GM19372 (cell line): ENCODE measurements around the gene PSMB3.
A peak's percentile ranks its signal among the peaks of the same experiment; 100 is the strongest.

ENCODE experiments used
- ATAC-seq: cut with Tn5 transposase; IDR thresholded peaks from one replicate; pipeline ENCODE4 v1.9.1; 2021; ENCODE audit warnings: mild to moderate bottlenecking, low read depth, moderate library complexity; ENCODE audit not compliant: unreplicated experiment

PSMB3 gene

GRCh38 chr17:38752308-38753070, at the start of gene PSMB3:
TSS of gene PSMB3 (plus strand) at chr17:38752741. CDS start at chr17:38752827, 86 bp downstream.
- ATAC-seq = peak; percentile 86

DNA sequence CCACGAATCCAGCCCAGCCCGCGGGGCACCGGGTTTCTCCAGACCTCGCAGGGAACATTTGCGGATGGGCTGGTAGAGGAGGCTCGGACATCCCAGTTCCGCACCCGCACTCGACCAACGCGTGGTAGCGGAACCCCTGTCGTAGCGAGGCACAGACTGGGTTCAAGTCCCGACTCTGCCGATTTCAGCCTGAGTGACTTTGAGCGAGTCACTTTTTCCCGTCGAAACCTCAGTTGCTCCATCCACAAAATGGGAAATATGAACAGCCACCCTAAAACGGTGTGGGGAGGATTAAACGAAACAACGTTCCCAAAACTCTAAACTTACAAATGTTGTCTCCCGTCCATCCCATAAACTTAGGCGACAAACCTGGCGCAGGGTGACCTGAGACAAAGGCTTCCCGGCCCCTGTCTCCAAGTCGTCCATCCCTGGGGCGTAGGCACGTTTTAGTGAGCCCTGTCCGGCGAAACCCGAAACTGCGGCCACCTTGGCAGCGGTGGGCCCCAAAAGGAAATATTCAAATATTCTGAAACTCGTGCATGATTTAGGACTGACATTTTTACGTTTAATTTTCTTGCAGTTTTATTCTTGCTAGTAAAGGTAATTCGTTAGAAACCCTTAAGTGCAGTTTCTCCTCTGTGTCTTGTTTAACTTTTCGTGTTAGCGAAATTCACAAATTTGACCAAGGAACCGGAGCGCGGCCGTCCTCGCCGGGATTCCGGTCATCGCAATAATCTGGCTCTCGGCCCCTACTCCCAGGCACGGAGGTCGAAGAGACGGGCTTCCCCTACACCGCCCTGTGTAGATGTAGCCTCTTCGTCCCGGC, 49.4 kb upstream of the PSMB3 start:
- ATAC-seq = no peak

DNA sequence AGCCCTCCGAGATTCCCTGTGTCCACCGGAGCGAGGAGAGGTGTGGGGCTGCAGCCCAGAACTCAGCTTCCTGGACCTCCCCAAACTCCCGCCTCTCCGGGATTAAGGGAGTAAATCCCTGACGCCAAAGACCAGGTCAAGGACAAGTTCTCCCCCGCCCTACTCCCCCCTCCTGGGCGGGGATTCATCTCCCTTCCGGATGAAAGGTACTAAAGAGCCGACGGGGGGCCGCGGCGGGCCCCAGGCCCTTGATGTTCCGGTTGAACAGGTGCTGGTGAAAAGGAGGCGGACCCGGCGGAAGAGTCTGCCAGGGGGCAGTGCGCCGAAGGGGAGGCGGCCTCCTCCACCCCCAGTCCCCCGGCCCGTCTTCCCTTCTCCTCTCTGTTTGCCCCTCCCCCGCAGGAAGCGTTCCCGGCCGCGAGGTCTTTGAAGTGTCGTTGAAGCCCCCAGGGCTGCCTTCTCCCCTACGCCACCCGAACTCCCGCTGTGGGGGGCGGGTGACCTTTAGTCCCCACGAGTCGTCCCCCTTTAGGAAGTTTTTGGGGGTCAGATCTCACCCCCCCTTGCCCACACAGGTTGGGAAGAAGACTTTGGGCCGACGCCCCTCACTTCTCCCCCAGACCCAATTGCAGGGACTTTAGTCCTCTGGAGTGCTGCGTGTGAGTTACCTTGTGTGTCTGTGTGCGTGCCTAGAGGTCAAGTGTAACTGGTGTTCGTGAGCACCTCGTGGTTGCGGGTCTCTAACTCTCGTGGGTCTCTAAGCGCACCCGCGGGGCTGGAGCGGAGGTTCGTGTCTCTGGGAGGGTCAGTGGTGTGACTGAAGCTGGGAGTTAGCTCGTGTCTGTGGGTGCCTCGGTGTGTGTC, 48.6 kb upstream of the PSMB3 start:
- ATAC-seq = no peak

GRCh38 chr17:38704606-38705522, 47.7 kb upstream of the PSMB3 start, which contains the start of gene MLLT6:
TSS of gene MLLT6 (plus strand) at chr17:38705273. CDS start at chr17:38705633, 360 bp downstream.
- no peak for ATAC-seq

DNA sequence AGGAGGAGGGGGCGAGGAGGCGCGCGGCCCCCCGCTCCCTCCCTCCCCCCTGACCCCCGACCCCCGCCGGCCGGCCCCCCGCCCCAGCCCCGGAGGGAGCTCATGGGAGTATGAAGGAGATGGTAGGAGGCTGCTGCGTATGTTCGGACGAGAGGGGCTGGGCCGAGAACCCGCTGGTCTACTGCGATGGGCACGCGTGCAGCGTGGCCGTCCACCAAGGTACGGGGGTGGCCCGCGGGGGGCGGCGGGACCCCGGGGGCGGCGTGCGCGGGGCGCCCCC, 47.1 kb upstream of the PSMB3 start:
- no peak for ATAC-seq

GRCh38 chr17:38705803-38706504, 46.6 kb upstream of the PSMB3 start:
- no peak for ATAC-seq

GRCh38 chr17:38706505-38707216, 45.9 kb upstream of the PSMB3 start:
- no peak for ATAC-seq

- no peak for ATAC-seq
Measured at GRCh38 chr17:38707678-38708351, 44.7 kb upstream of the PSMB3 start.

- no peak for ATAC-seq
Measured at GRCh38 chr17:38709104-38709820, 43.3 kb upstream of the PSMB3 start.

GRCh38 chr17:38709864-38710603, 42.5 kb upstream of the PSMB3 start:
- ATAC-seq = no peak

GRCh38 chr17:38710604-38710962, 42.0 kb upstream of the PSMB3 start:
- ATAC-seq = no peak

DNA sequence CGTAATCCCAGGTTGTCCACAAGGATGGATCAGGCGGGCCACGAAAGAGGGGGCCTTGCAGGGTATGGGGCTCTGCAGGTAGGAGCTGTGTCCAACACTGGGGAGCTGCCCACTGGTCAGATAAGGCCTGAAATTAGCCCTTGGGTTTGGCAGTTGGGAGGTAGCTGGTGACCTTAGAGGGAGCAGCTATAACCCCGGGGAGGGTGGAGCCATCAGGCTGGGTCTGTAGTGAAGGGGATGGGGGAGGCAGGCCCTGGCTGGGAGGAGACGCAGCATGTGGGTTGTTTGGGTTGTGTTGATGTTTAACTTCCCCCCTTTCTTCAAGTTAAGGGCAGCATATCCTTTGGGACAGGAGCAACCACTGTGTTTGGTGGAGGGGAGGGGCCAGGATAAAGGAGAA, 41.6 kb upstream of the PSMB3 start:
- no peak for ATAC-seq

GRCh38 chr17:38711792-38712571, 40.6 kb upstream of the PSMB3 start:
- ATAC-seq = no peak

DNA sequence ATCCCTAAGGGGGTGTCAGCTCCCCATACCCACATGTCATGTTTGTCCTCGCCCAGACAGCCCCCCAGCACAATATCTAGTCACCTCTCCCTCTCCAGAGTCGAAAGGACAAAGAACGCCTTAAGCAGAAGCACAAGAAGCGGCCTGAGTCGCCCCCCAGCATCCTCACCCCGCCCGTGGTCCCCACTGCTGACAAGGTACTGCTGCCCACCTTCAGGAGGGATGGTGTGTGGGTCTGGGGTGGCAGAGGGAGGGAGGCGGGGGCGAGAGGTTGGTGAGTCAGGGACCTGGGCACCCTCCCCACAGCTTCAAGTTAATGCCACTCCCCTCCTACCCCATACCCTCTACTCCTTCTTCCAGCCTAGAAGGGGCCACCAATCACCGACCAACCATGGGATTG, 39.9 kb upstream of the PSMB3 start:
- no peak for ATAC-seq

DNA sequence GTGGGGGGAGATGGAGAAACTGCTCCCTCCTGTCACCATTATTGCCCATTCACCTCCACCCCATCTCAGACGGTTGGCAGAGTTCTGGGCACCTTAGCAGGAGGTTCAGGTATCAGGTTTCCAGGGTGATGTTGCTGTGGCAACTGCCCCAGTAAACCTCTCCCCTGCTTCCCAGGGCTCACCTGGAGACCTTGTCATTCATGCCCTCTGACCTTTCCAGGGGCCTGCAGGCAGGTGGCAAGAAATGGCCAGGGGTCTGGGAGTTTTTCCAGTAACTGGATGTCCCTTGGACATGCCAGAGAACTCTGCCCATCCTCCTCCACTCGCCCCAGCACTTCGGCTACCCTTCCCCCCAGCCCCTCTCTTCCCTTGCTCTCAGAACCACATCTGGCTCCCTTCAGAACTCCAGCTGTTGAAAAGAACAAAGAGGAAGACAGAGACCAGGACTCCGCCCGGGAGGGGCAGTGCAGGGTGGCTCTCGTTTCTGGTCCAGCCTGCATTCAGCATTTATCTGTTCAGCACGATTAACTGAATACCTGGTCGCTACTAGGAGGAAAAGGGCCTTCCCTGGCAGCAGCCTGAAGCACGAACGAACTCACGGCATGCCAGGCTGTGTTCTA, 39.0 kb upstream of the PSMB3 start:
- ATAC-seq = no peak
